ENCODE data around the gene ASTN1. TPM values are rescaled to one million over a fixed set of nuclear protein-coding genes. Genes with fewer than 3 reads are reported as not detected.

The ASTN1 gene
- total and polyA plus RNA-seq, 9 of the 15 experiments (the other 6 are each of a cell fraction or from before 2014, with no cell fraction given), result 0.05 to 0.22 (median 0.18) TPM

DNA sequence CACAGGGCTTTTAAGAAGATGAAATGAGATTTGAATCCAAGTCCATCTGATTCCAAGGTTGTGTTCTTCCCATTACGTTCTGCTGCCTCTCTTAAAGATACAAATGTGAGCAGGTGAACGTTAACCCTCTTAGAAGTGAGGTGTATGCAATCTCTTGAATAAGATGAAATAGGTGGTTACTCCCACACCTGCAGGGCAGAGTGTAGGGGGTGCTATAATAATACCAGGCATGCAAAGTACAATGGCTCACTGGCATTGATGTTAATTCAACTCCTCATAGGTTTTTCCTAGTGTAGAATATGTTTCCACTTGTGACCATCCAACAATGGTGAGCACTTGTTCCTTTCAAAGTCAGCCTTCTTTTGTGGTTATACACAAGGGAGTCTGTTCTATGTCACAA lies 163.0 kb downstream of the ASTN1 start:
- no peaks in the 10 kb centered on the region for H3K27me3 ChIP-seq (ENCODE audit: control insufficient read depth in 2 of 2, insufficient read depth in 2 of 2, low read length in 2 of 2)
- TF ChIP-seq, protein P1, sequence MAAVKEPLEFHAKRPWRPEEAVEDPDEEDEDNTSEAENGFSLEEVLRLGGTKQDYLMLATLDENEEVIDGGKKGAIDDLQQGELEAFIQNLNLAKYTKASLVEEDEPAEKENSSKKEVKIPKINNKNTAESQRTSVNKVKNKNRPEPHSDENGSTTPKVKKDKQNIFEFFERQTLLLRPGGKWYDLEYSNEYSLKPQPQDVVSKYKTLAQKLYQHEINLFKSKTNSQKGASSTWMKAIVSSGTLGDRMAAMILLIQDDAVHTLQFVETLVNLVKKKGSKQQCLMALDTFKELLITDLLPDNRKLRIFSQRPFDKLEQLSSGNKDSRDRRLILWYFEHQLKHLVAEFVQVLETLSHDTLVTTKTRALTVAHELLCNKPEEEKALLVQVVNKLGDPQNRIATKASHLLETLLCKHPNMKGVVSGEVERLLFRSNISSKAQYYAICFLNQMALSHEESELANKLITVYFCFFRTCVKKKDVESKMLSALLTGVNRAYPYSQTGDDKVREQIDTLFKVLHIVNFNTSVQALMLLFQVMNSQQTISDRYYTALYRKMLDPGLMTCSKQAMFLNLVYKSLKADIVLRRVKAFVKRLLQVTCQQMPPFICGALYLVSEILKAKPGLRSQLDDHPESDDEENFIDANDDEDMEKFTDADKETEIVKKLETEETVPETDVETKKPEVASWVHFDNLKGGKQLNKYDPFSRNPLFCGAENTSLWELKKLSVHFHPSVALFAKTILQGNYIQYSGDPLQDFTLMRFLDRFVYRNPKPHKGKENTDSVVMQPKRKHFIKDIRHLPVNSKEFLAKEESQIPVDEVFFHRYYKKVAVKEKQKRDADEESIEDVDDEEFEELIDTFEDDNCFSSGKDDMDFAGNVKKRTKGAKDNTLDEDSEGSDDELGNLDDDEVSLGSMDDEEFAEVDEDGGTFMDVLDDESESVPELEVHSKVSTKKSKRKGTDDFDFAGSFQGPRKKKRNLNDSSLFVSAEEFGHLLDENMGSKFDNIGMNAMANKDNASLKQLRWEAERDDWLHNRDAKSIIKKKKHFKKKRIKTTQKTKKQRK (IDR thresholded peaks at IDR 0.05; ENCODE audit: borderline replicate concordance, low read depth, low read length), result no peak
- TF ChIP-seq NR3C1 (CRISPR knock-in tag; IDR thresholded peaks at IDR 0.05), result no peak
- no peak for TF ChIP-seq HNRNPL (IDR thresholded peaks at IDR 0.05; ENCODE audit: low read depth, low read length)
- no peak for TF ChIP-seq ZNF133 (CRISPR knock-in tag; IDR thresholded peaks at IDR 0.05)
- TF ChIP-seq, protein P2, sequence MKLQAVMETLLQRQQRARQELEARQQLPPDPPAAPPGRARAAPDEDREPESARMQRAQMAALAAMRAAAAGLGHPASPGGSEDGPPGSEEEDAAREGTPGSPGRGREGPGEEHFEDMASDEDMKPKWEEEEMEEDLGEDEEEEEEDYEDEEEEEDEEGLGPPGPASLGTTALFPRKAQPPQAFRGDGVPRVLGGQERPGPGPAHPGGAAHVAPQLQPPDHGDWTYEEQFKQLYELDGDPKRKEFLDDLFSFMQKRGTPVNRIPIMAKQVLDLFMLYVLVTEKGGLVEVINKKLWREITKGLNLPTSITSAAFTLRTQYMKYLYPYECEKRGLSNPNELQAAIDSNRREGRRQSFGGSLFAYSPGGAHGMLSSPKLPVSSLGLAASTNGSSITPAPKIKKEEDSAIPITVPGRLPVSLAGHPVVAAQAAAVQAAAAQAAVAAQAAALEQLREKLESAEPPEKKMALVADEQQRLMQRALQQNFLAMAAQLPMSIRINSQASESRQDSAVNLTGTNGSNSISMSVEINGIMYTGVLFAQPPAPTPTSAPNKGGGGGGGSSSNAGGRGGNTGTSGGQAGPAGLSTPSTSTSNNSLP (IDR thresholded peaks at IDR 0.05; ENCODE audit: borderline replicate concordance, low read depth, low read length), result no peak
- TF ChIP-seq ZNF253 (CRISPR knock-in tag; conservative IDR thresholded peaks at IDR 0.05), result no peak
- no peak for TF ChIP-seq ZEB2 (IDR thresholded peaks at IDR 0.05)
- no peak for TF ChIP-seq SRSF3 (IDR thresholded peaks at IDR 0.05; ENCODE audit: insufficient read depth, low read length)
- no peak for TF ChIP-seq ZNF668 (CRISPR knock-in tag; IDR thresholded peaks at IDR 0.05)
- TF ChIP-seq FOXA3 (CRISPR knock-in tag; conservative IDR thresholded peaks at IDR 0.05 in 1 of 2, IDR thresholded peaks at IDR 0.05 in 1 of 2), result no peak
- no peak for TF ChIP-seq ZNF696 (CRISPR knock-in tag; conservative IDR thresholded peaks at IDR 0.05)
- TF ChIP-seq RHOXF2B (CRISPR knock-in tag; conservative IDR thresholded peaks at IDR 0.05), result no peak
- no peak for TF ChIP-seq SMARCE1 (IDR thresholded peaks at IDR 0.05)
- TF ChIP-seq BRCA1 (IDR thresholded peaks at IDR 0.05), result no peak
- TF ChIP-seq BRCA1 (CRISPR knock-in tag; IDR thresholded peaks at IDR 0.05), result no peak
- no peak for TF ChIP-seq SP1 (CRISPR knock-in tag; IDR thresholded peaks at IDR 0.05)
- TF ChIP-seq ZNF146 (CRISPR knock-in tag; IDR thresholded peaks at IDR 0.05; ENCODE audit: unreplicated experiment), result no peak
- TF ChIP-seq TAL1 (IDR thresholded peaks at IDR 0.05), result no peak
- no TSS peak for BruUV-seq (replicated peaks)
- no peaks in the 10 kb centered on the region for H3K36me3 ChIP-seq (ENCODE audit: control insufficient read depth, insufficient read depth, low read length)
- no peaks in the 10 kb centered on the region for H3K9me3 ChIP-seq (replicated peaks; ENCODE audit: control insufficient read depth, insufficient read depth, low read depth, low read length)
- ChIA-PET POLR2A (no interaction called here), CTCF (ENCODE audit: low intra/inter-chr PET ratio) (no interaction called here)
- no peaks in the 10 kb centered on the region for H3K9me1 ChIP-seq (ENCODE audit: control insufficient read depth, insufficient read depth, low read length)
- no peak overlapping the region for H2AFZ ChIP-seq (ENCODE audit: low read depth, low read length)
- H3K4me3 ChIP-seq, result no peak overlapping the region
- ATAC-seq, result no peak
- no peak overlapping the region for H3K27ac ChIP-seq (ENCODE audit: extremely low read depth, low read depth, low read length)
- H4K20me1 ChIP-seq (replicated peaks; ENCODE audit: control insufficient read depth, insufficient read depth, low read length), result no peaks in the 10 kb centered on the region
- H3K4me2 ChIP-seq (ENCODE audit: insufficient read depth, low read length), result no peak overlapping the region
- WGBS (ENCODE audit: insufficient coverage, low coverage, missing lambda C conversion rate), result 3% methylated on average over 2 of the region's 2 CpGs
- FAIRE-seq, result no peak
- no peak for DNase-seq (ENCODE audit: extremely low read depth in 1 of 4, low spot score in 3 of 4)
- H3K79me2 ChIP-seq (ENCODE audit: control insufficient read depth, insufficient read depth, low read length), result no peaks in the 10 kb centered on the region
- in situ Hi-C loops (cut with MboI), result no loop called here
- no peak overlapping the region for H3K9ac ChIP-seq (ENCODE audit: insufficient read depth in 1 of 2, low read depth in 2 of 2, low read length in 2 of 2)
- no peaks in the 10 kb centered on the region for H3K4me1 ChIP-seq (replicated peaks in 1 of 2; ENCODE audit: control insufficient read depth in 2 of 2, insufficient read depth in 2 of 2, low read length in 2 of 2)
- intact Hi-C loops (cut with micrococcal nuclease), result no loop called here

Measured in K562 (cell line).